ENCODE data around the gene MAGEE2.

MAGEE2 gene

GRCh38 chrX:75748431-75748830 is 36.6 kb downstream of the MAGEE2 start:
- no peak for TF ChIP-seq EZH2phosphoT487 (IDR thresholded peaks at IDR 0.05; ENCODE audit: low read depth)
- TF ChIP-seq CTCF (IDR thresholded peaks at IDR 0.05; ENCODE audit: low read depth, low read length): no peak
- Histone ChIP-seq H3K9me3 (ENCODE audit: insufficient read depth, low read length) (no peaks in the 10 kb centered on the region), H2AFZ (ENCODE audit: low read depth, low read length) (no peak overlapping the region), H3K4me2 (ENCODE audit: low read length) (no peak overlapping the region), H3K4me3 (ENCODE audit: low read length) (no peak overlapping the region), H3K4me1 (ENCODE audit: low read length) (0 out of 2 replicates have a peak, but pooled peaks cover 3% of the 10 kb centered on the region), H3K79me2 (ENCODE audit: low read length) (no peaks in the 10 kb centered on the region), H4K20me1 (ENCODE audit: insufficient read depth, low read length) (no peaks in the 10 kb centered on the region), H3K27ac (ENCODE audit: low read length) (no peak overlapping the region), H3K27me3 (ENCODE audit: low read depth, low read length) (no peaks in the 10 kb centered on the region), H3K36me3 (replicated peaks; ENCODE audit: low read depth, low read length) (no peaks in the 10 kb centered on the region), H3K9ac (ENCODE audit: low read length) (no peak overlapping the region)

- H3K79me2 ChIP-seq (ENCODE audit: low read length): no peaks in the 10 kb centered on the region
- H3K4me3 ChIP-seq (ENCODE audit: low read length): peak overlapping the region; percentile 90
- peak overlapping the region; percentile 87 for H3K4me2 ChIP-seq (ENCODE audit: low read length)
- no peaks in the 10 kb centered on the region for H3K36me3 ChIP-seq (replicated peaks; ENCODE audit: low read depth, low read length)
- H3K9ac ChIP-seq (ENCODE audit: low read length): peak overlapping the region; percentile 63
- H3K27ac ChIP-seq (ENCODE audit: low read length): no peak overlapping the region
- TF ChIP-seq CTCF (IDR thresholded peaks at IDR 0.05; ENCODE audit: low read depth, low read length): no peak
- TF ChIP-seq EZH2phosphoT487 (IDR thresholded peaks at IDR 0.05; ENCODE audit: low read depth): no peak
- H3K27me3 ChIP-seq (ENCODE audit: low read depth, low read length): no peaks in the 10 kb centered on the region
- no peaks in the 10 kb centered on the region for H3K9me3 ChIP-seq (ENCODE audit: insufficient read depth, low read length)
- 0 out of 2 replicates have a peak, but pooled peaks cover 3% of the 10 kb centered on the region for H3K4me1 ChIP-seq (ENCODE audit: low read length)
- H2AFZ ChIP-seq (ENCODE audit: low read depth, low read length): peak overlapping the region; percentile 95
- H4K20me1 ChIP-seq (ENCODE audit: insufficient read depth, low read length): no peaks in the 10 kb centered on the region
Observed at GRCh38 chrX:75746891-75747639, 38.0 kb downstream of the MAGEE2 start.
